NT2/D1 (cell line): ENCODE results near the gene IL33.

ENCODE experiments used
- DNase-seq: peaks from one replicate; pipeline ENCODE4 v3.0.0-alpha.2; 2011; ENCODE audit warnings: low read depth, low spot score
- H3K27me3 ChIP-seq: 2 replicates; pipeline ENCODE4 v1.6.0; 2011; ENCODE audit warnings: mild to moderate bottlenecking; ENCODE audit not compliant: insufficient read length, insufficient read depth
- H3K36me3 ChIP-seq: 2 replicates; pipeline ENCODE4 v1.6.1; 2011; ENCODE audit warnings: mild to moderate bottlenecking, low read length, mixed read lengths; ENCODE audit not compliant: insufficient read depth, insufficient read length
- H3K4me1 ChIP-seq: 2 replicates; pipeline ENCODE4 v1.5.1; 2011; ENCODE audit not compliant: insufficient read depth, insufficient read length
- H3K4me3 ChIP-seq: 2 replicates; pipeline ENCODE4 v1.5.1; 2011; ENCODE audit warnings: low read depth; ENCODE audit not compliant: insufficient read length
- H3K9ac ChIP-seq: 2 replicates; pipeline ENCODE4 v1.6.0; 2011; ENCODE audit warnings: low read depth; ENCODE audit not compliant: insufficient read length
- H3K9me3 ChIP-seq: 2 replicates; pipeline ENCODE4 v1.5.1; 2011; ENCODE audit warnings: mild to moderate bottlenecking, low read length; ENCODE audit not compliant: insufficient read depth
- SUZ12 ChIP-seq: IDR thresholded peaks from 2 replicates; pipeline ENCODE4 v1.6.1; 2011; ENCODE audit not compliant: insufficient read length, insufficient read depth; ENCODE audit errors: extremely low read depth
- YY1 ChIP-seq: IDR thresholded peaks from 2 replicates; pipeline ENCODE4 v1.6.1; 2011; ENCODE audit not compliant: insufficient read length, insufficient read depth
- ZNF274 ChIP-seq: IDR thresholded peaks from 2 replicates; pipeline ENCODE4 v1.6.1; 2011; ENCODE audit warnings: mild to moderate bottlenecking, low read depth, low read length

IL33 gene

GRCh38 chr9:6230037-6230780 lies 14.6 kb downstream of the IL33 start:
- no peak for DNase-seq
- H3K36me3 ChIP-seq = no peaks in the 10 kb centered on the region
- H3K4me1 ChIP-seq = no peaks in the 10 kb centered on the region
- no peak overlapping the region for H3K4me3 ChIP-seq
- H3K27me3 ChIP-seq = peaks cover 2% of the 10 kb centered on the region
- TF ChIP-seq ZNF274 (no peak), SUZ12 (no peak), YY1 (no peak)
- H3K9me3 ChIP-seq = no peaks in the 10 kb centered on the region
- H3K9ac ChIP-seq = no peak overlapping the region

- no peak for TF ChIP-seq SUZ12
- TF ChIP-seq YY1 = no peak
- TF ChIP-seq ZNF274 = no peak
- Histone ChIP-seq H3K9me3 (no peaks in the 10 kb centered on the region), H3K9ac (no peak overlapping the region), H3K36me3 (no peaks in the 10 kb centered on the region), H3K4me1 (no peaks in the 10 kb centered on the region), H3K27me3 (no peaks in the 10 kb centered on the region), H3K4me3 (no peak overlapping the region)
- DNase-seq = no peak
Measured at GRCh38 chr9:6232336-6232945, 16.8 kb downstream of the IL33 start.

- no peak for DNase-seq
- Histone ChIP-seq H3K36me3 (no peaks in the 10 kb centered on the region), H3K27me3 (no peaks in the 10 kb centered on the region), H3K4me3 (no peak overlapping the region), H3K9ac (no peak overlapping the region), H3K4me1 (no peaks in the 10 kb centered on the region), H3K9me3 (peaks cover 5% of the 10 kb centered on the region; the same call in 1 of the 2 replicates)
- TF ChIP-seq ZNF274 (no peak), YY1 (no peak), SUZ12 (no peak)
Measured at GRCh38 chr9:6234014-6234413, 18.4 kb downstream of the IL33 start.

GRCh38 chr9:6237267-6237666 lies 21.7 kb downstream of the IL33 start:
- Histone ChIP-seq H3K9ac (no peak overlapping the region), H3K27me3 (no peaks in the 10 kb centered on the region), H3K4me1 (no peaks in the 10 kb centered on the region), H3K4me3 (no peak overlapping the region), H3K36me3 (no peaks in the 10 kb centered on the region), H3K9me3 (peaks cover 12% of the 10 kb centered on the region)
- TF ChIP-seq SUZ12 (no peak), YY1 (no peak)
- DNase-seq = no peak

GRCh38 chr9:6239048-6239461 lies 23.4 kb downstream of the IL33 start:
- Histone ChIP-seq H3K4me1 (no peaks in the 10 kb centered on the region), H3K27me3 (no peaks in the 10 kb centered on the region), H3K4me3 (no peak overlapping the region), H3K9me3 (peaks cover 12% of the 10 kb centered on the region), H3K36me3 (no peaks in the 10 kb centered on the region), H3K9ac (no peak overlapping the region)
- DNase-seq = no peak
- no peak for TF ChIP-seq YY1
- TF ChIP-seq SUZ12 = no peak
- TF ChIP-seq ZNF274 = no peak

GRCh38 chr9:6239694-6240093 lies 24.1 kb downstream of the IL33 start:
- Histone ChIP-seq H3K4me1 (no peaks in the 10 kb centered on the region), H3K4me3 (no peak overlapping the region), H3K36me3 (no peaks in the 10 kb centered on the region), H3K9me3 (peaks cover 12% of the 10 kb centered on the region), H3K27me3 (no peaks in the 10 kb centered on the region), H3K9ac (no peak overlapping the region)
- TF ChIP-seq YY1 = no peak
- TF ChIP-seq ZNF274 = no peak
- no peak for TF ChIP-seq SUZ12
- DNase-seq = no peak

GRCh38 chr9:6243746-6244145 lies 28.1 kb downstream of the IL33 start:
- no peaks in the 10 kb centered on the region for H3K27me3 ChIP-seq
- no peaks in the 10 kb centered on the region for H3K36me3 ChIP-seq
- H3K9me3 ChIP-seq = peaks cover 10% of the 10 kb centered on the region
- no peak overlapping the region for H3K9ac ChIP-seq
- no peaks in the 10 kb centered on the region for H3K4me1 ChIP-seq
- no peak for TF ChIP-seq ZNF274
- no peak for TF ChIP-seq SUZ12
- TF ChIP-seq YY1 = no peak
- H3K4me3 ChIP-seq = no peak overlapping the region
- no peak for DNase-seq
